Lung microvascular endothelial cell (primary cell): ENCODE data around the gene CACNB4. TPM values are rescaled to one million over a fixed set of nuclear protein-coding genes. Genes with fewer than 3 reads are reported as not detected.
A peak's percentile ranks its signal among the peaks of the same experiment; 100 is the strongest.
"Not testable (repeated sequence)": the region's sequence is repeated elsewhere in the genome, so short reads cannot be mapped to it uniquely, and the experiment has no call there.

Source experiments
- DNase-seq, 2 donors: peaks; one replicate each; pipeline versions ENCODE4 v3.0.0 to v3.0.0-alpha.2; 2010; ENCODE audit warnings: low read depth in 2 of 2
- total RNA-seq: library from RNA; depleted of rRNA; stranded (reverse); fragments of >200 nt; gene quantifications from 2 replicates; pipeline ENCODE4 v1.2.1, GENCODE V29; 2014

Gene CACNB4
- total RNA-seq, 1 donor from 2014 or later: under 0.01 TPM

- peak in 1 of 2 donors; percentile 13 for DNase-seq
These were observed 44.3 kb downstream of the CACNB4 start for GRCh38 chr2:152054593-152054992.

GRCh38 chr2:152051436-152051835 lies 47.4 kb downstream of the CACNB4 start:
- DNase-seq: no peak

- no peak for DNase-seq
These were observed 47.9 kb downstream of the CACNB4 start for GRCh38 chr2:152050915-152051314.

GRCh38 chr2:152050341-152050740 lies 48.5 kb downstream of the CACNB4 start:
- no peak for DNase-seq

- DNase-seq: no peak
These were observed 49.3 kb downstream of the CACNB4 start for GRCh38 chr2:152049541-152049940.

- no peak for DNase-seq
These were observed 50.9 kb downstream of the CACNB4 start for GRCh38 chr2:152047824-152048471.

GRCh38 chr2:152046940-152047339 lies 51.9 kb downstream of the CACNB4 start:
- no peak for DNase-seq

GRCh38 chr2:152042636-152043615 lies 55.9 kb downstream of the CACNB4 start:
- DNase-seq: peak in 1 of 2 donors; percentile 6

- DNase-seq: peak in 1 of 2 donors; percentile 4
These were observed 60.3 kb downstream of the CACNB4 start for GRCh38 chr2:152038441-152038958.

GRCh38 chr2:152037743-152038435 lies 61.0 kb downstream of the CACNB4 start:
- DNase-seq: no peak

- peak; percentile 76 to 82 for DNase-seq
These were observed 62.0 kb downstream of the CACNB4 start for GRCh38 chr2:152036611-152037469.

- DNase-seq: no peak
These were observed 64.5 kb downstream of the CACNB4 start for GRCh38 chr2:152034257-152034801.

- no peak for DNase-seq
These were observed 65.6 kb downstream of the CACNB4 start for GRCh38 chr2:152033011-152033925.

GRCh38 chr2:152031747-152032306 lies 67.0 kb downstream of the CACNB4 start:
- DNase-seq: no peak

GRCh38 chr2:152030596-152031328 lies 68.1 kb downstream of the CACNB4 start:
- DNase-seq: not testable (repeated sequence)

- DNase-seq: no peak
These were observed 70.5 kb downstream of the CACNB4 start for GRCh38 chr2:152028182-152028862.

GRCh38 chr2:152025678-152026287 lies 73.1 kb downstream of the CACNB4 start:
- peak; percentile 81 to 87 for DNase-seq
